ENCODE results near the gene TMEM253. TPM values are rescaled to one million over a fixed set of nuclear protein-coding genes. Genes with fewer than 3 reads are reported as not detected.

TMEM253 gene
- total RNA-seq, 1 donor from 2014 or later, result under 0.01 TPM

DNA sequence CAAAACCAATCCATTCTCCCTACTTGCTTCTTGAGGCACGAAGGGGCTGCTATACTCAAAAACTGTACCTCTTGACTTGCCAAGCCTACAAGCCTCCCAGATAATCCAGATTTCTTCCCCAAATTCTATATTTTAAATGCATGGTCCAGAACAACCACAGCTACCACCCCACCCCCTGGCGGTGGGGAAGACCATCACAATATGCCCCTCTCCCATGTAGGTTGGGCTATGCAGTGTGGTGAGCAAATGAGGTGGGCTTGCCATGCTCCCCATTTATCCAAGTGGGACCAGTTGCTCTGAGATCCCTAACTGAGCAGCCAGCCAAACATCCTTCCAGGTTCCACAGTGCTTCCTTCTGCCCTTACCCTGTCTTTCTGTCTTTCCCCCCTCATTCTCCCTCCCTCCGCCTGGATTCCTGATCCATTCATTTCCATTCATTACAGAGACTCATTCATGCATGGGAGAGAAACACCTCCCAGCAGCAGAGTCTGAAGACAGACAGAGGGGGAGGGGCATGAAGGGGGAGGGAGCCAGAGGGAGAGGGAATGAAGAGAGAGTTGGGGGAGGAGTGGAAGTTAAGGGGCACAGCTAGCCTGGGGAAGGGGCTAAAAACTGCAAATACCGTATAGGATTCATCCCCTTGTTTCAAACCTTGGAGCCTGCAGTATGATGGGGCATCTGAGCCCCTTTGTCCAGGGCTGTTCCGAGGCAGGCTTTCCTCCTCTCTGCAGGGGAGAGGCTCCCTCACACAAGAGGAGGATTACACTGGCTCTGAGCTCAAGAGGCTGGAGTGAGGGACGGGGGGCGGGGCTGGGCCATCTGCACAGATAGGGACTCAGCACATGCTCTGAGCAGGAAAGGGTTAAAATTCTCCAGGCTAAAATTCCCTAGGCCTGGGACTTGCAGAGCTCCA, 6.8 kb upstream of the TMEM253 start:
- no peak overlapping the region for H3K4me3 ChIP-seq (ENCODE audit: low read depth, low read length)
- DNase-seq (ENCODE audit: low read depth) (no peak), FAIRE-seq (no peak)
- peaks cover 14% of the 10 kb centered on the region for H3K36me3 ChIP-seq (ENCODE audit: control insufficient read depth, insufficient read depth, low read length)
- H3K27me3 ChIP-seq (ENCODE audit: control insufficient read depth, insufficient read depth, low read length), result no peaks in the 10 kb centered on the region
- TF ChIP-seq CTCF (IDR thresholded peaks at IDR 0.05; ENCODE audit: insufficient read depth, low read length, severe bottlenecking), result peak; percentile 26

DNA sequence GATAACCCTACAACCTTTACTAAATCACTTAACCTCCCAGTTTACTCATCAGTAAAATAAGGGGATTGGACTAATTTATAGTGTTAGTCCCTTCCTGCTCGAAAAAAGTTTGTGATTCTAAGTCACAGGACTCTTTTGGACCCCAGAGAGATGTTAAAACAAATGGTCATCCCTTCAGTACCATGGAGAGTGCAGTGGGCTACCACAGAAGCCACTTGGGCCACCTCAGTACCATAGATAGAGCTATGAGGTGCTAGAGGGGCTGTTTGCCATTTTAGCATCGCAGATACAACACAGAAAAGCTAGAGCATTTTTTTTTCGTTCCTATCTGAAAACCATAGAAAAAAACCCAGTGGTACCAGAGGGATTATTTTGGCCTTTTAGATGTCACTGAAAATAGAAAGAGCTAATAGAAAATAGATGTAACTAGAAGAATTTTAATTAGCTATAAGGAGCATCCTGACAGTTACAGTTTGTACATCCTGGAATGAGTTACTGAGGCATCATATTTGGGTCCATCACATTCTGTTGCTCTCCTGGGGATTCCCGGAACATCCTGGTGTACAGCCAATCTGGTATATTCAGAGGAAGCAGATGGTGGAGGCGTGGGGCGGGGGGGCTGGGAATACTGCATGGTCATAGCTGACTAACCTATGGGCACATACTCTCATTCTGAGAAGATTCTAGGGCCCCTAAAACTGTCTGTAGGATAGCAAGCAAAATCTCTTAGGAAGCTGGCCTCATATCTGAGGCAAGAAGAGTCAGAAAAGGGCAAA, 5.2 kb upstream of the TMEM253 start:
- no peak for TF ChIP-seq CTCF (IDR thresholded peaks at IDR 0.05; ENCODE audit: insufficient read depth, low read length, severe bottlenecking)
- DNase-seq (ENCODE audit: low read depth) (no peak), FAIRE-seq (no peak)
- Histone ChIP-seq H3K27me3 (ENCODE audit: control insufficient read depth, insufficient read depth, low read length) (no peaks in the 10 kb centered on the region), H3K4me3 (ENCODE audit: low read depth, low read length) (no peak overlapping the region), H3K36me3 (ENCODE audit: control insufficient read depth, insufficient read depth, low read length) (peaks cover 13% of the 10 kb centered on the region)

GRCh38 chr14:21096438-21096837, 4.4 kb upstream of the TMEM253 start:
- Histone ChIP-seq H3K36me3 (ENCODE audit: control insufficient read depth, insufficient read depth, low read length) (peaks cover 6% of the 10 kb centered on the region), H3K27me3 (ENCODE audit: control insufficient read depth, insufficient read depth, low read length) (no peaks in the 10 kb centered on the region), H3K4me3 (ENCODE audit: low read depth, low read length) (no peak overlapping the region)
- no peak for DNase-seq (ENCODE audit: low read depth)
- no peak for TF ChIP-seq CTCF (IDR thresholded peaks at IDR 0.05; ENCODE audit: insufficient read depth, low read length, severe bottlenecking)
- FAIRE-seq, result no peak

DNA sequence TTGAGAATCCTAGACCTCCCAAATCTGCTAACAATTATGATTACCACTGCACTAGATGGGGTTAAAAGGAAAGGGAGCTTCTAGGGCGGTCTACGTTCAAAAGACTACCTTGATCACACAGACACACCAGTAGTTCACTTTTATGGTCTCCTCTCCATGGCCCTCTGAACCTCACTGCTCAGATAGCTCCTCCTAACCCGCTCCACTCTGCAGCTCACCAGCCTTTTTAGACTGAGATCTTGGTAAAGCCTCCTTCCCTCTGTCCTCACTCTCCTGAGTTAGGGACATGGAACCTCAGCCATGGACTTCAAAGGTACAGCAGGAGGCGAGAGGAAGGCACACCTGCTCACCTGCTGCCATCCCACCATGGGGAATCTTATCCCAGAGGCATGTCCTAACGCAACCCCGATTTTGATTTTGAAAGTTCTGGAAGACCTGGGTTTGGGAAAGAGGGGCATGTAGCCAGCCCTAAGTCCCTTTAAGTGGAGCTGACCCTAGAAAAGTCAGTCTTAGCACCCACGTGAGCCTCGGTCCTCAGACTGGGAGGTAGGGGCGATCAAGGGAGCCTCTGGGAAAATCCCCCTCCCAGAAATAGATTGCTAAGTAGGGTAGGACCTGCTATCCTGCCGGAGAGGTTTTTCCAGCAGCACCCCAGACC, 3.8 kb upstream of the TMEM253 start:
- TF ChIP-seq CTCF (IDR thresholded peaks at IDR 0.05; ENCODE audit: insufficient read depth, low read length, severe bottlenecking), result no peak
- Histone ChIP-seq H3K27me3 (ENCODE audit: control insufficient read depth, insufficient read depth, low read length) (no peaks in the 10 kb centered on the region), H3K4me3 (ENCODE audit: low read depth, low read length) (peak overlapping the region; percentile 45), H3K36me3 (ENCODE audit: control insufficient read depth, insufficient read depth, low read length) (peaks cover 2% of the 10 kb centered on the region)
- DNase-seq (ENCODE audit: low read depth) (no peak), FAIRE-seq (no peak)

GRCh38 chr14:21097636-21098075, 3.2 kb upstream of the TMEM253 start:
- DNase-seq (ENCODE audit: low read depth) (no peak), FAIRE-seq (no peak)

More at GRCh38 chr14:21097636-21098075, 3.2 kb upstream of the TMEM253 start:
- Histone ChIP-seq H3K36me3 (ENCODE audit: control insufficient read depth, insufficient read depth, low read length) (no peaks in the 10 kb centered on the region), H3K4me3 (ENCODE audit: low read depth, low read length) (peak overlapping the region; percentile 45), H3K27me3 (ENCODE audit: control insufficient read depth, insufficient read depth, low read length) (no peaks in the 10 kb centered on the region)
- TF ChIP-seq CTCF (IDR thresholded peaks at IDR 0.05; ENCODE audit: insufficient read depth, low read length, severe bottlenecking), result no peak

Measured in bronchial epithelial cell (primary cell).